Lung (tissue), 12 donors: Measurements from ENCODE around the gene TTC39C. TPM values are rescaled to one million over a fixed set of nuclear protein-coding genes. Genes with fewer than 3 reads are reported as not detected.

Source experiments
- ATAC-seq: fragments of 200-7000 bp; cut with Tn5 transposase; one replicate; pipeline ENCODE4 v1.9.1; 2020; ENCODE audit warnings: moderate number of reproducible peaks; ENCODE audit not compliant: insufficient read depth, low FRiP score
- DNase-seq, 3 donors: peaks; one replicate each; pipeline ENCODE4 v3.0.0-alpha.2; 2013 to 2017
- H3K27ac ChIP-seq, 2 donors: one replicate each; pipeline ENCODE4 v1.5.1; 2013; ENCODE audit warnings: mild to moderate bottlenecking in 2 of 2, moderate library complexity in 2 of 2, control low read depth in 1 of 2, inconsistent platforms in 1 of 2, low read depth in 1 of 2, low read length in 1 of 2
- H3K27me3 ChIP-seq, 3 donors: one replicate each; pipeline ENCODE4 v1.5.1; 2013; ENCODE audit warnings: low read length in 2 of 3; ENCODE audit not compliant: control insufficient read depth in 3 of 3, insufficient read depth in 3 of 3
- H3K36me3 ChIP-seq, 4 donors: one replicate each; pipeline ENCODE4 v1.5.1; 2013; ENCODE audit warnings: low read length in 4 of 4, mild to moderate bottlenecking in 1 of 4, moderate library complexity in 1 of 4; ENCODE audit not compliant: control insufficient read depth in 4 of 4, insufficient read depth in 4 of 4
- H3K4me1 ChIP-seq, 5 donors: one replicate each; pipeline ENCODE4 v1.5.1; 2013; ENCODE audit warnings: low read length in 5 of 5, mild to moderate bottlenecking in 2 of 5, moderate library complexity in 1 of 5; ENCODE audit not compliant: control insufficient read depth in 5 of 5, insufficient read depth in 5 of 5
- H3K4me3 ChIP-seq: one replicate; pipeline ENCODE4 v1.5.1; 2013; ENCODE audit warnings: mild to moderate bottlenecking, control low read depth, moderate library complexity
- H3K9ac ChIP-seq, 2 donors: one replicate each; pipeline ENCODE4 v1.5.1; 2013; ENCODE audit warnings: low read length in 2 of 2, control low read depth in 1 of 2; ENCODE audit not compliant: insufficient read depth in 1 of 2
- H3K9me3 ChIP-seq, 4 donors: one replicate each; pipeline ENCODE4 v1.5.1; 2013; ENCODE audit warnings: low read length in 3 of 4, mild to moderate bottlenecking in 1 of 4, moderate library complexity in 1 of 4; ENCODE audit not compliant: control insufficient read depth in 4 of 4, insufficient read depth in 3 of 4
- WGBS, 2 donors: extraction: QIAGEN DNeasy Blood & Tissue Kit; methylation state at CpG; one replicate each; pipeline ENCODE4 v1.1.7; 2013; 5-methylcytosine and 5-hydroxymethylcytosine counted together
- polyA plus RNA-seq, 2 donors: library from polyadenylated mRNA; stranded (reverse); fragments of 200-250 nt; gene quantifications; one replicate each; pipeline ENCODE4 v1.2.1, GENCODE V29; 2013
- total RNA-seq, 2 donors: library from RNA; depleted of rRNA in 1 of 2; stranded (reverse); fragments of >200 nt in 1 of 2; gene quantifications; one replicate each; pipeline ENCODE4 v1.2.1, GENCODE V29; 2014 to 2021
- TF ChIP-seq, protein P1 (sequence below): IDR thresholded peaks from 2 replicates; pipeline ENCODE4 v1.5.1; 2012; ENCODE audit warnings: mild to moderate bottlenecking; ENCODE audit errors: control extremely low read depth, extremely low read depth
- donor health status: control.
- donor health status: control.
- donor health status: Bipolar disorder and iron deficiency.
- donor health status: healthy.
- donor health status: DM: yes; HTN: yes; CAD: no.

TTC39C gene
- total and polyA plus RNA-seq, 4 donors = 6.0 to 33.5 (median 19.3) TPM

DNA sequence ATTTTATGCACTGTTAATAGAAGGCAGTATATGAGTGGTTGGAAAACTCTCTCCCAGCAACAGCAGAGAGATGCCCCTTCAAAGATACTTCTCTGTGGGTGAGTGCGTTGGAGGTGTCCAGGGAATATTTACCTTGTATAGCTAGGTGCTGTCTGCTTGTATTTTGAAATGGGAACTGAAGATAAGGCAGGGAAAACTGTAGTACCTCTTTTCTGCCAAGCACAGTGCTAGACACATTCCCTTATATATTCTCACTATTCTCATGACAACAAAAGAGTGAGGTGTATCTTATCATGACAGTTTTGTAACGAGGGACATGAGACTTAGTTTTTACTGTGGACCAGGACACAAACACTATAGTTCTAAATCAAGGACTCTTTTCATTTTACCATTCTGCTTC, 2.1 kb downstream of the TTC39C start:
- H3K27ac ChIP-seq = no peak overlapping the region
- no peaks in the 10 kb centered on the region for H3K9me3 ChIP-seq
- peaks cover 0 to 22% (median 0%) of the 10 kb centered on the region in 5 donors for H3K4me1 ChIP-seq
- H3K4me3 ChIP-seq = no peak overlapping the region
- peaks cover 0 to 5% (median 1%) of the 10 kb centered on the region in 3 donors for H3K27me3 ChIP-seq
- TF ChIP-seq, protein P1, sequence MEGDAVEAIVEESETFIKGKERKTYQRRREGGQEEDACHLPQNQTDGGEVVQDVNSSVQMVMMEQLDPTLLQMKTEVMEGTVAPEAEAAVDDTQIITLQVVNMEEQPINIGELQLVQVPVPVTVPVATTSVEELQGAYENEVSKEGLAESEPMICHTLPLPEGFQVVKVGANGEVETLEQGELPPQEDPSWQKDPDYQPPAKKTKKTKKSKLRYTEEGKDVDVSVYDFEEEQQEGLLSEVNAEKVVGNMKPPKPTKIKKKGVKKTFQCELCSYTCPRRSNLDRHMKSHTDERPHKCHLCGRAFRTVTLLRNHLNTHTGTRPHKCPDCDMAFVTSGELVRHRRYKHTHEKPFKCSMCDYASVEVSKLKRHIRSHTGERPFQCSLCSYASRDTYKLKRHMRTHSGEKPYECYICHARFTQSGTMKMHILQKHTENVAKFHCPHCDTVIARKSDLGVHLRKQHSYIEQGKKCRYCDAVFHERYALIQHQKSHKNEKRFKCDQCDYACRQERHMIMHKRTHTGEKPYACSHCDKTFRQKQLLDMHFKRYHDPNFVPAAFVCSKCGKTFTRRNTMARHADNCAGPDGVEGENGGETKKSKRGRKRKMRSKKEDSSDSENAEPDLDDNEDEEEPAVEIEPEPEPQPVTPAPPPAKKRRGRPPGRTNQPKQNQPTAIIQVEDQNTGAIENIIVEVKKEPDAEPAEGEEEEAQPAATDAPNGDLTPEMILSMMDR = no peak
- ATAC-seq = no peak
- DNase-seq = no peak
- no peak overlapping the region for H3K9ac ChIP-seq
- peaks cover 0 to 3% (median 0%) of the 10 kb centered on the region in 4 donors for H3K36me3 ChIP-seq
- 53 to 71% methylated on average over 2 of the region's 2 CpGs for WGBS, 2 donors

DNA sequence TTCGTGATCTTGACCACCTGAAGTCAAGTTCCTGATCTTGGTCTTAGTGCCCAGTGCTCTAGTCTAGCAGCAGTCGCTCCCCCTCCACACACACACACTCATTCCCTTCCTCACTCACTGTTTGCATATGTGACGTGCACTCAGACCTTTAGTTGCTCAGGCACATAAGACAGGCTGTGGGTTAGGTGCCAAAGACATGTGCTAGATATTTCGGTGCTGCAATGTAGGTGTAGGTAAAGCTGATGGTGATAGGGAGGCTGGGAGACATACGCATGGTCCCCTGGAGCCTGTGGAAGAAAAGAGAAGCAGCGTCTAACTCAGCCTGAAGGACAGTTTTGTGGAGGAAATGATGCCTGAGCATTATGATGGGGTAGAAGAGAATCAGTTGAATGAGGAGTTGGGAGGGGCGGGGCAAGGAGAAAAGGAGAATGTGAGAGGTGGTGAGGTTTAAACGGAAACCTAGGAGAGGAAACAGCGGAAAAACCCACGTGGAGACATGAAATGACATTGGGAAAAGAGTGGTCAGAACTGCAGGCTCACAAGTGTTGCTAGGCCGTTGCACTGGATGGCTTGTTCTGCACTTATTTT, 3.8 kb downstream of the TTC39C start:
- peaks cover 0 to 4% (median 2%) of the 10 kb centered on the region in 4 donors for H3K36me3 ChIP-seq
- WGBS, 2 donors = 53 to 74% methylated on average over 11 of the region's 11 CpGs
- DNase-seq (no peak), ATAC-seq (no peak)
- no peaks in the 10 kb centered on the region for H3K9me3 ChIP-seq
- H3K27me3 ChIP-seq = no peaks in the 10 kb centered on the region
- peaks cover 0 to 26% (median 0%) of the 10 kb centered on the region in 5 donors for H3K4me1 ChIP-seq
- TF ChIP-seq, protein P1 = no peak
- H3K9ac ChIP-seq = no peak overlapping the region
- no peak overlapping the region for H3K4me3 ChIP-seq
- no peak overlapping the region for H3K27ac ChIP-seq

DNA sequence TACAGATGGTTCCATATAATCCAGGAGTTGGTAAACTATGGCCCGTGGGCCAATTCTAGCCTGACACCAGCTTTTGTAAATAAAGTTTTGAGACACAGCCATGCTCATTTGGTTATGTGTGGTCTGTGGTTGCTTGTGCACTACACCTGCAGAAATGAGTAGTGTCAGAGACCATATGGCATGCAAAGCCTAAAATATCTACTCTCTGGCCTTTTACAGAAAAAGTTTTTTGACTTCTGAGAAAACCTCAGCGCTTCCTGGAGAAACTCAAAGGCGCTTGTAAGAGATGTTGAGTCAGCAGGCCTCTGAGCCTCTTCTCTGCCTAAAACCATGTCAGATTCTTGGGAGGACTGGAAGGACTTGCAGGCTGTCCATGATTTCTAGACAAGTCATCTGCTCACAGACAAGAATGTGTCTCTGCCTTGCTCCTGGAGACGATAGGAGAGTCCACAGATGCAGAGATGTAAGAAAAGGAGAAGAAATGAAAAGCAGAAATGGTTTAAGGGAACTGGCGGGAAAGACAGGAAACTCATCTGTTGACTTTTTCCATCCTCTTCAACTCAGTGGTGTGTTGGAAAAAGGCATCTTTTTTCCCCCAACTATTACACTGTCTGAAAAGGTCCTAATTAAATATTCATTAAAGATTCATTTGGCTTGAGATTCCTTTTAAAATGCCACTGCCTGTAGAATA, 5.2 kb downstream of the TTC39C start:
- Histone ChIP-seq H3K4me1 (peaks cover 0 to 20% (median 0%) of the 10 kb centered on the region in 5 donors), H3K9me3 (no peaks in the 10 kb centered on the region), H3K27ac (no peak overlapping the region), H3K36me3 (peaks cover 0 to 6% (median 3%) of the 10 kb centered on the region in 4 donors), H3K4me3 (no peak overlapping the region), H3K27me3 (no peaks in the 10 kb centered on the region), H3K9ac (no peak overlapping the region)
- TF ChIP-seq, protein P1 = no peak
- ATAC-seq (no peak), DNase-seq (no peak)
- WGBS, 2 donors = 31 to 65% methylated on average over 5 of the region's 5 CpGs
